ENCODE results near the gene RIT2.
A peak's percentile ranks its signal among the peaks of the same experiment; 100 is the strongest.

RIT2 gene

DNA sequence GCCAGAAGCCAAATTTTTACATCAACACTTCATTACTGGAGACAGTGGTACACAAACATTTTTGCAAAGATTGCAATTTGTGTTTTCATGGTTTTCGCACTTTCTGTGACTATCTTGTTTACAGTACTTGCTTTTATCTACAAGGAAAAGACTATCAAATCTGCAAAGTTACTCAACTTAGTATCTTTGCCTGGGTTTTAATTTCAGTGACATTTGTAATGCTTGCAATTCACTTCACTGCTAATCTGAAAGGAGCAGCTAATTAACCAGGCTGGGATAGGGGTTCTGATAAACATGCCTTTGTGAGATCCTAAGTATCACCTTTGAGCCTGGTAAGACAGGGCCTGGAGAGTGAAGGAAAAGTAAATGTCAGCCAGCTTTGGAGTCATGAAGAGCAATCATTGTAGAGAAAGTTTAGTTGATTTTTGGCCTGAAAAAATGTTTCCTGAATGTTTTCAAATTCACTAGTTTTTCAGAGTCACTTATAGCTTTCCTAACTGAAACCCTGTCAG lies 194.2 kb downstream of the RIT2 start:
- FAIRE-seq, result no peak

DNA sequence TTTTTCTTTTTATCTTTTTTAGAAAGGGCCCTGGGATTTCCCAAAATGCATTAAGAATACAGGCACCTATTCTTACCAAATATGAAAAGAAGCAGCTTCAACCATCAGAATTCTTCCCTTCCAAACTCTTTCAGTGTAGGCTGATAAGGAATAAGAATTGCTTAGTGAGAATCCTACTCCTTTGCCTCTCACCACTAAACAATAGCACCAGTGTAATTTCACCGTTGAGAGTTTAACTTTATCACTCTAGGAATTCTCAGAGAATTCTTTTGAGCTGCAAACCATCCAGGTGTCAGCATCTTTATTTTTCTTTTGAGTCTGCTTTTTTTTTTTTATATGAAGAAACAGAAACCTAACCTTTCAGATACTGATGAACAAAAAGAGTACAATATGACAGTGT lies 194.9 kb downstream of the RIT2 start:
- FAIRE-seq, result no peak

DNA sequence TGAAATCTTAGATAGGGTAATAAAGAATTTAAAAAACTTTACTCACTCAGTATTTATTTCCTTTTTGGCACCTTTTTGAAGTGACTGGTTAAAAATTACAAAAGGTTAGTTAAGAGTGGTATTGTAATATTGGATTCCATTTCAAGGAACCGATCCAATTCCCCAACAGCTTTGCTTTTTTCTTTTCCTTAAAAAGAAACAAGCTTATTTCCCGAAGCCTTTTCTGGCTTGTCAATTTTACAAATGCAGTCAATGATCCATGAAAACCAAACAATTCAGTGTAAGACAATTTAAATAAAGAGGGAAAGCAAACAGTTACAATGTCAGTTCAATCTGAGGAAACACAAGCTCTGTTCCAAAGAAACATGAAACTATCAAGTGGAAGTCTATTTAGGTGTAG lies 200.2 kb downstream of the RIT2 start:
- FAIRE-seq, result peak; percentile 96

DNA sequence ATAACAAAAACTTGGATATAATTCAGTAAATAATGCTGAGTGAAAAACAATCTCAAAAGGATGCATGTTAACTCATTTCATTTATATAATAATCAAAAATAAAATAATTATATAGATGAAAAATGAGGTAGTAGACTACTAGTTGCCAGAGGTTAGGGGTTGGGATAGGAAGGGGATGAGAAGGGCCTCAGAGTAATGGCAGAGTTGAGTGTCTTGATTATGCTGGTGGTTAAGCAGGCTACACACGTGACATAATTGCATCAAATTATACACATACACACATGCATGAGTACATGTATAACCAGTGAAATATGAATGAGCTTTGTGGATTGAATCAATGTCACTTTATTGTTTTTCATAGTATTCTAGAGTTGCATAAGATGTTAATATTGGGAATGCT lies 201.0 kb downstream of the RIT2 start:
- FAIRE-seq, result no peak

DNA sequence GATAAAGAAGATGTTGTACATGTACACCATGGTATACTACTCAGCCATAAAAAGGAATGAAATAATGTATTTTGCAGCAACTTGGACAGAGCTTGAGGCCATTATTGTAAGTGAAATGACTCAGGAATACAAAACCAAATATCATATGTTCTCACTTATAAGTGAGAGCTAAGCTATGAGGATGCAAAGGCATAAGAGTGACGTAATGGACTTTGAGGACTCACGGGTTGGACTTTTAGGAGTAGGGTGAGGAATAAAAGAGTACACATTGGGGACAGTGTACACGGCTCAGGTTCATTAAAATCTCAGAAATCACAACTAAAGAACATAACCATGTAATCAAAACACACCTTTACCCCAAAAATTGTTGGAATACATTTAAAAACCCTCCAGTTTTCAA lies 206.4 kb downstream of the RIT2 start:
- no peak for FAIRE-seq

DNA sequence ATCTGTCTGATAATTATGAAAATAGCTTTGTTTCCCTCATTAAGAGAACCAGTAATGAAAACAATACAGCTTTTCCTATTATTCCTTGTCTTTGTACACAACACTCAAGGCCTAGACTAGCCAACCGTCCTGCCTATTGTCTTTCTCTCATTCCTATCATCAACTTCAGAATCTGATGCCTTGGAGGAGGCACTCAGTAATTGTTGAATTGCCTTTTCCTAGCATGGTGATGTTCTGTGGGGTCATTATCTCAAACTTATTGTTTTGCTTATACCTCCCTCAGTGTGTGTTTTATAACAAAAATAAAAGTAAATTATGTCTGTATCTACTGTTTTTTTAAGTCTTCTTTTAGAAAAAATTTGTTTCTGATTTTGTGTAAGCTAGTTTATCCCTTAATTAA lies 208.7 kb downstream of the RIT2 start:
- no peak for FAIRE-seq

DNA sequence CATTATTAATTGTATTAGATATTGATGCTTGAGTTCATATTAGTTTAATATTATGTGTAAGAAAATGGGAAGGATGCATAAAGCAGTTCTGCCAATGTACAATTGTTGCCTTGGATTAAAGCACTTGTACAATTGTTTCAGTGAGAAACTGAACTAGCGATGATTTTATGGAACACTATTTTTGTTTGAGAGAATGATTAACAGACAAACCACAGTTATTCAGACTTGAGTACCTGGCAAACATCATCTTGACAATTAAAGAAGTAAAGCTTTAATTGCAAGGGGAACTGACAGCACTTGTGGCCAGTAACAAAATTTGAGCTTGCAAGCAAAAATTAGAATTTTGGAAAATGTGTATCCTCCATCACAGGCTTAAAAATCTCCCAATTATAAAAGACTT lies 214.3 kb downstream of the RIT2 start:
- FAIRE-seq, result no peak

DNA sequence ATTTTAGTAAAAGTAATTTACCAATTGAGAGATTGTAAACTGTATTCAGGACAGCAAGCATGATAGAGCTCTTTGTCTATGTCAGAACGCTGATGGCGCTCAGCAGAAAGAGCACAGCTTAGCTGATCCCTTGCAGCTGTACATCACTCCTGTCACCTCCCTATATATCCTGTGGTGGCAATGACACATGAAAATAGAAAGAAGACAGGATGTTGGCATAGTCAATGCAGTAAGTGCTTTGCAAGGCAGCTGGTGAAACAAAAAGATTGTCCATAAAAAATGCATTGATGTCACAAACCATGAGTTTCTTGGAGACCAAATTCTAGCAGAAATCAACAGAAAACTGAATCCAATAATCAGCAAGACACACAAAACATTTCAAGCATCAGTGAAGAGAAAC lies 221.5 kb downstream of the RIT2 start:
- no peak for FAIRE-seq

DNA sequence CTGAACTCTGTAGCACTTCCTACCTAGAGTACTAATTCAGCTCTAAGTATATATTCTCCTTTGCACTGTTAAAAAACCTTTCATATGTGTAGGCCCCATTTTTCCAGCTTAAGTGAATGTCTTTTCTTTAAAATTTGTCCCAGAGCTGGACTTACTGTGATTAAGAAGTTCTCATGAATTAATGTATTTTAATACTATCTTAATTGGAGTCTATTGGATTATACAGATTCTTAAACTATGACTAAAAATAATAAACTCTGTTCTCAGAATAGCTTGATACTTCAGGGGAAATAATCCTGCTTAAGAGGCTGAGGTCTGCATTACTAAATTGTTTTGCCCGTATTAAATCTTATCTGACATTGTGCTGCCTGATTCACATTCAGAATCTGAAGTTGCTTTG lies 223.3 kb downstream of the RIT2 start:
- FAIRE-seq, result no peak

DNA sequence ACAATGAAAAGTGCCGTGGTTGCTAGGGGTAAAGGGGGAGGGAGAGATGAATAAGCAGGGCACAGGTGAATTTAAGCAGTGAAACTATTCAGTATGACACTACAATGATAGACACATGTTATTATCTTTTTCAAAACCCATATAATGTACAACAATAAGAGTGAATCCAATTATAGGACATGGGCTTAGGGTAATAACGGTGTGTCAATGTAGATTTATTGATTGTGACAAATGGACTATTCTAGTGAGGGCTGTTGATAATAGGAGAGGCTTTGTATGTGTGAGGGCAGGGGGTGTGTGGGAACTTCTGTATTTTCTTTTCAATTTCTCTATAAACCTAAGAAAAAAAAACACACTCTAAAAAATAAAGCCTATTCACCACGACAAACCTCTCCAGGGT lies 223.8 kb downstream of the RIT2 start:
- FAIRE-seq, result no peak

DNA sequence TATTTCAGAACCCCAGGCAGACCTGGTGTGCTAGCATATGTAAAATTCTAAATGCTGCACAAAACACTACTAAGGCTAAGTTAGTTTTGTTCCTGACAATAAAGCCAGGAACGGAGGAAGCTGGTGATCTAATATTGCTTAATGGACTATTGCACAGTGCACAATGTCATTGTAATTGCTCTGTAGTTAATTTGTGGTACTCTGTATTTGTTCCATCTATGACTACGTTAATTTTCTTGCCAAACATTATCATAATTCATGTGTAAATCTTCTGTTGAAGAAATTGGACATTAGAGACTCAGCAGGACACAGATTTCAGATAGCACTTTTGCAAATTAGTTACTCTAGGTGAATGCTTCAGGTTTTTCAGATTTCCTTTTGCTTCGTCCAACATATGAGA lies 232.3 kb downstream of the RIT2 start:
- FAIRE-seq, result no peak

DNA sequence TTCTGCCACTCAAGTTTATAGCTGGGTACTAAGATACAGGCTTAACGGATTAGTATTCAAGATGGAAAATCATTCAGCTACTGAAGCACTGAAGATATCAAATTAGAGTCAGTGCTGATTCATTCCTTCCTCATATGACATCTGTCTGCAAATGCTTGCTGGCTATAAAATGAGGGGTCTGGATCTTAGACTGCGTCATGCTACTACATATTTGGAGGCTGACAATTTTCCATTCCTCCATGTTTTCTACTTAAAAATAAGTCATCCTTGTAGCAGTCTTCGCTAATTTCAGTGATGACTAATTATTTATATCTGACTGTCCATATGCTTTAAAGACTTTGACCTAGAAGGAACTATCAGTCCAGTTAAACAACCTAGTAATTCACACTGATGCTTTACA lies 233.4 kb downstream of the RIT2 start:
- FAIRE-seq, result no peak

DNA sequence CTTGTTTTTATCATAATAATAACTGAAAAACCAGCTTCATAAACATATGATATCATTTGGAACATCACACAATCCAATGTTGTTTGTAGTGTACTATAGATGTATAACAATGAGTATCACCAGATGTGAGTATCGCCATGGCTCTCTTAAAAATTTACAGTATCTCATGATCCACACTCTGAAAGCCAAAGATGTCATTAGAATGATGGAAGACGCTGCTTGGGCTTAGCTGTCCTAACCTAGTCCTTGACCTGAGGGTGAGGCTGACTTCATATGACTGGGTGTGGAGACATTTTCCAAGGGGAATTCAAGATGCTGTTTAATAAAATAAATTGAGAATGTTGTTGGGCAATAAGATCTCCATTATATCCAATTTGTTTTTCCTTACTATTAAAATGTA lies 242.6 kb downstream of the RIT2 start:
- FAIRE-seq, result no peak

DNA sequence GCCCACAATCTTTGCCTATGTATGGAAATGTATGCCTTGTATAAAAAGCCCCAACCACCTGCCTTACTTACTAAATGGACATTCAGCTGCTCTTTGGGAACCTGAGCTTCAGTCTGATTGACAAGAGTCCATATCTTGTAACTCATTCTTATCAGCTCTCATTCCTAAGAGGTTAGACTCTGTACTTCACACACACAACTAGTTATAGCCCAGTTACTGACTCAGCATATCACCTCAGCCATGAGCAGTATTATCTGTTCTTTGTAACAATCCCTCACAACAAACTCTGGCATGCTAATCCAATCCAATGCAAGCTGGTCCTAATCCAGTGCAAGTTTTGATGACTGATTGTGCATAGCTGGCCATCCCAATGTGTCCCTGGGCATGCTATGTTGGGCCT lies 250.6 kb downstream of the RIT2 start:
- FAIRE-seq, result no peak

DNA sequence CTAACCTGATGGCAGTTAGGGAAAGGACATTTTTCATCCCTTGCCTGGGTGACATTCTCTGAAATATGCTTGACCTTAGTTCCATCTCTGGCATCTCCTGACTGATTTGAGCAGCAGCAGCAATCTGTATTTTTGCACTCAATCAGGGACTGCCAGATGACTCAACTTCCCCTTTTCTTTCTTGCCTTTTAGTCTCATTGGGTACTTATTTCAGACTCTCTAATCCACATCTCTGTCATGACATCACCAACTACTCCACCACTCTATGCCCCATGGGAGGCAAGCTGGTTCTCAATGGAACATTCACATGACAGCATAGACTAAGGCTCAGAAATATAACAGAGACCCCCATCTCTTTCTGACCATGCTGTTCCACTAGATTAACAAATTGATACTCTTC lies 254.2 kb downstream of the RIT2 start:
- FAIRE-seq, result no peak

DNA sequence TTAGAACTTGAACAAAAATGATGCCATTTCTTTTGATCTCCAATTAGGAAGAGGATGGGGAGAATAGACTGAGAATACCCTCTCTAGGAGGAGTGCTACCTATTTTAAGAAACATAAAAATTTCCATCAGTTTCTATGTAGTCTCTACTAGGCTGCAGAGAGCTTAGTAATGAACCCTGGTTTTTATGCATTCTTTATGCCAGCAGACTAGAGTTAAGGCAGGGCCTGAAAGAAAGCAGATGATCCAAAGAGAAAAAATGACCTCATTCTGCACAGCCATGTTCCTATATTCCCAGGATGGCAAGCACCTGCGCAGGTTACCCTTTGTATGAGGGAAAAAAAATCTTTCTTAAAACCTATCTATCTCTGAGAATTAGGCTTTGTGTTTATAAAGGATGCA lies 254.9 kb downstream of the RIT2 start:
- no peak for FAIRE-seq

DNA sequence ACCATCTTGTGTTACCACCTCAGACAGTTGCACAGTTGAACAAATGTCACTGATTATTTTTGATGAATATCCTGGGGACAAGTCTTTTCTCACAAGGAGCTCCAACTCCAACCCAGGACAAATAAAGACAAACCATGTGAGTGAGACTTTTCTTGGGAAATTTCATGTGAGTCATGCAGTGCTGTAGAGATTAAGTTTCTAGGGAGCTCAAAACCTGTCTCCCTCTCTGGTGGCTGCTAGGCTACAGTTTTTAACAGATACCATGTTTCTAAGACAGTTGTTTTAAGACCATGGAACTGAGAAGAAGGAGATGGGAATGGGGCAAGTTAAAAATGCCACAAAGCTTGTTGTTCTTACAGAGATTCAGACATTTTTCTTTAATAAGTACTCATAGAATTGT lies 255.5 kb downstream of the RIT2 start:
- no peak for FAIRE-seq

DNA sequence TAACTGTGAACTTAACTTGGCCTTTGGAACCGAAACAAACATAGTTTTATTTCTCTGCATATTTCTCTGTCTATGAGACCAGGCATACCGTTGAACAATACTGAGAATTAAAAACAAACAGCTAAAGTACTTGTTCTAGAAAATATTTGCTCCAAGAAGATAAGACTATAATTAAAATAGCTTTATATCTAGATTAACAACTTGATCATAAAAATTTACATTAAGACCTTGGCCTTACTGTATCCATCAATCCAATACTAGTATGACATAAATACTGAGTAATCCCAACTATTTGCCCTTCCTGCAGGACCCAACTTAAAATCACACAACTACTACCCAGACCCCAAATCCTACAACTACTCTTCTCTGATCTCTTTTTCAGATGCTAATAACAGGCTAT lies 260.9 kb downstream of the RIT2 start:
- no peak for FAIRE-seq

DNA sequence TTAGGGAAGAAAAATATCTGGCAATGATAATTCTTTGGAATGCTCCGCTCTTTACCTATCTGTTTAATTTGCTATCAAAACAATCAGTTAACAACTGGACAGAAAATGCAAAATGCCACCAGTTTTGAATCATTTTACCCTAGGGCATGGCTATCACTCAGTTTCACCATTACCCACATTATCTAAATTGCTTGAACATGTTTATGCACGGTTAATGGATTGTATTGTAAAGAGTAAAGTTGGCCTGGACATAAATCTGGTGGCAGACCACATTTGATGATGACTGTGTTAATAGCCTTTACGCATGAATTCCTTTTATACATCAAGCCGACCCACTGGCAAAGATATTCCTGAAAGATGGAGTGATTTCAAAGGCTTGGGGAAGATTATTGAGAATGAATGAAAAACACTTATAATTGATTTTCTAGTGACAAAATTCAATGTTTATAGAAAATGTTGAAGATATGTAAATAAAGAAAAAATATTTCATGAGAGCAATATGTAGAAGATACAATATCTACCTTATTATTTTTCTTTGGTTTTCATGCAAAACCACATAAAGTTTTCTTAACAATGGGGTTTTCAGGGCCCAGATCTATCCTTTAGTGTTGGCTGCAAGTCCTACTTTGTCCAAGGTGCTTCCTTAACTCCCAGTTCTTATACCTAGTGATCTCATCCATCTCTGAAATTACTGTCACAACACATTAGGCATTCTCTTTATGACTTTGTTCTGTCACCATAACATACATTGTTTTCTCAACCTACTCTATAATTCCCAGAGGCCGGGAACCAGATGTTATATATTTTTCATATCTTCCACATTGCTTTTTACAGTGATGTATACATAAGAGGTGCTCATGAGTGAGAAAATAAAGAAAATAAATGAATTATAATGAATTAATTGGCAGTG lies 265.1 kb downstream of the RIT2 start:
- no peak for FAIRE-seq

DNA sequence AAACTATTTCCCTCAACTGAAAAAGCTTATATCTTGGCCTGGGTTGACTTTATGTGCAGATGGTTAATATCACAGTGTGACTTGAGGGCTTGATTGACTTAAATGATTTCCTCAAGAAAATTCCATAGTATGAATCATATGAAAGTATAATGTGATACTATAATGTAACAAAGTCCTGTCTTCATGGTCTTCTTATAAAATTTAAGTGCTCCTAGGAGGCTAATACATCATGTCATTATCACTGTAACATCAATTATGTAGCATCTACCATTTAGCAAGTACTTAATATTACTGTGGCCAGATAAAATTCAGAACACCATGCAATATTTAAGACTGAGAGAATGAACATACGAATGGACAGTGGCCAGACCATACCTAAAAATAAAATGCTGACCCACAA lies 276.1 kb downstream of the RIT2 start:
- FAIRE-seq, result no peak

DNA sequence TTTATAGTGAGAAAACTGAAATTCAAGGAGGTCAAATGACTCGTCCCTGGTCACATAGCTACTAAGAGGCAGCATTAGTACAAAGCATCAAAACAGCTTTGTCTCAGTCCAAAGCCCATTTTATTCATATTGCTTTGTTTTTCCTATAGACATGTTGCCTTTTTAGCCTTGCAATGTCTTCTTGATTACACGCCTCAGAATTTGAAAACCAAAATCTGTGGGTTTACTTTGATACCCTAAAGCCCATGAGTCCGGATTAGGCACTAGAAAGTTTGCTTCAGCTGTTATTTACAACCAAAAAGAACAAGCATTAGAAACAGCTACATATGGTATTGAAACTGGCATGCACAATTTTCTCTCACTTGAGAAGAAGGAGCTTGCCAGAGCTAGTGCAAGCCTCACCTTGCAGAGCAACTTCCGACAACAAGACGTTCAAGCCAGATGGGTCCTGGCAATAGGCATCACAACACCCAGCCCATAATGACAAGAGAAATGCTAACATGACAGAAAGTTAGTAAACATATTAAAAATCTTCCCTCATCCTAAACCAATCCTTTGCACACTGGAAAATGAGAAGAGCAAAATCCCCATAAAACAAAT lies 276.8 kb downstream of the RIT2 start:
- FAIRE-seq, result no peak

DNA sequence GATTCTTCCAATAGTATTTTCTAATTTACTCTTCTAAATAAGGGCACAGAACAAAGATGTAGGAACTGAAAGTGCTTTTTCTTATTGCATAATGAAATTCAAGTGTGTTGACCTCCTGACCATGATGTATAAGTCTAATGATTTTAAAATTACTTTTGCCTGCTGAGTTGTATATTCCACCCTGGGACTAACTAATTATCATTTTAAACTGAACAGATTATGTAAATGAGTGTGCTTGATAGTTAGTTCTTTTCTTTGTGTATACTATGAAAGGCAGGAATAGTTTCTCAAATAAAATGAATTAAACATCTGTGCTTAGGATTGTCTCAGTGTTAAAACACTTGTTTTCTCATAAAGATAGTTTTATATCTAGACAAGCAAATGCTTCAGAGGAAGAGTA lies 284.5 kb downstream of the RIT2 start:
- FAIRE-seq, result no peak

DNA sequence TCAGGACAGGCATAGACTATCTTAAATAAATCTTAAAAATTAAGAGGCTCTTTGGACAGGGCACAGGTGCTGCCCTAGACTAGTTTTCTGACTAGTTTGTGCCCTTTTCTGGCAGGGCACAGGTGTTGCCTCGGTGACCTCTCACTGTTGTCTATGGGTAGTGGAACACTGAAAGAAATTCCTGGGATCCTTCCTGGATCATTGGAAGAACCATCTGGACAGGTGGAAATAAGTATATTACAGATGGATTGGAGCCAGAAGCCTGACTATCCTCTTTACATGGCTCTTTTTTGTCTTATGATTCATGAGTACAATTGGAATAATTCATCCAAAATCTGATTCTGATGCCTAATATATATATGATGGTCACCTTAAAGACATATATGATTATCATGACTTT lies 286.6 kb downstream of the RIT2 start:
- FAIRE-seq, result no peak

DNA sequence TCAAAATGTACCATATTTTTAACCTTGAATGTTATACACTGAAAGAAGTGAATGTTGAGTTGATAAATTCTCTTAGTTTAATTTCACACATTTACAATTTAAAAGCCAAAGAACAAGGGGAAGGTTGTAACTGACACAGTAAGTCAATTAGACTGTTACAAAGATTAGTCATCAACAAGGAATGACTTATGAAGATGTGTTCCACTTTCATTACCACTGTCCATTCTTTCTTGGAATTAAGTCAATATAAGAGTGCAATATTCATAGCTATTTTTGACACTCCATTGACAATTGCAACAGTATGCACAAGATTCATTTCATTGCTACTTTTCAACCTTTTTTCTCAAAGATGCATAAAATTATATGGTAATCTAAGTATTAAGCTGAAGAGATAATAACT lies 291.3 kb downstream of the RIT2 start:
- FAIRE-seq, result no peak

DNA sequence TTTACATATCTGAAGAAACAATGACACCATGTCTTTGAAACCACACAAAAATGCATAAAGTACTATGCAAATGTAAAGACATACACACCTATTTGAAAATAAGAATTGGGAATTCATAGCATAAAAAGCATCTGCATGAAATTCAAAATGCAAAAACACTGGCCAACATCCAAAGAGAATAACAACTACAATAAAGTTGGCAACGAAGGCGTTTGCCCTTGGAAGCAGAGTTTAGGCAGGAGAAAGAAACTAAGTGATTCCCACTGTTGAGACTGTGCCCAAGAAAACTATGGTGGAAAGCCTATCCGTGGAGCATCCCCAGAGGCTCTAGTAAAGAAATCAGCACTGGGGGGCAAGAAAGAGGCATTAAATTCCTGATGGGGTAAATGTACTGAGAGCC lies 292.8 kb downstream of the RIT2 start:
- FAIRE-seq, result no peak

Measured in islet of Langerhans (tissue), 1 donor.